Stimulated activated naive B cell treated with anti-CD40 and anti-IgM and Interleukin-4, amounts not matched to agents 10 μg/mL and 1 μg/mL and 100 μg/mL, for 72 hours (primary cell): Measurements from ENCODE around the gene TRIM56.
A peak's percentile ranks its signal among the peaks of the same experiment; 100 is the strongest.
"Not testable (repeated sequence)": the region's sequence is repeated elsewhere in the genome, so short reads cannot be mapped to it uniquely, and the experiment has no call there.

ENCODE experiments used
- ATAC-seq, 2 donors: fragments of 150-1000 bp; cut with Tn5 transposase; replicated peaks; 2 replicates each; pipeline ENCODE4 v1.10.0; 2021; ENCODE audit warnings: moderate library complexity in 1 of 2
- DNase-seq: peaks from one replicate; pipeline ENCODE4 v3.0.0; 2021
- H3K27ac Mint-ChIP-seq: one replicate; pipeline ENCODE4 v1.8.0; 2022; ENCODE audit warnings: mild to moderate bottlenecking, mixed read lengths
- H3K27me3 Mint-ChIP-seq, 2 donors: one replicate each; pipeline ENCODE4 v1.8.0; 2022; ENCODE audit warnings: mixed read lengths in 2 of 2
- H3K36me3 Mint-ChIP-seq, 2 donors: one replicate each; pipeline ENCODE4 v1.8.0; 2022; ENCODE audit warnings: mixed read lengths in 2 of 2, mild to moderate bottlenecking in 1 of 2
- H3K4me1 Mint-ChIP-seq, 2 donors: one replicate each; pipeline ENCODE4 v1.8.0; 2022; ENCODE audit warnings: mixed read lengths in 2 of 2, mild to moderate bottlenecking in 1 of 2
- H3K4me3 Mint-ChIP-seq, 2 donors: one replicate each; pipeline ENCODE4 v1.8.0; 2022; ENCODE audit warnings: mild to moderate bottlenecking in 2 of 2, mixed read lengths in 2 of 2, moderate library complexity in 1 of 2
- H3K9me3 Mint-ChIP-seq, 2 donors: one replicate each; pipeline ENCODE4 v1.8.0; 2022; ENCODE audit warnings: mixed read lengths in 2 of 2, mild to moderate bottlenecking in 1 of 2

The TRIM56 gene

DNA sequence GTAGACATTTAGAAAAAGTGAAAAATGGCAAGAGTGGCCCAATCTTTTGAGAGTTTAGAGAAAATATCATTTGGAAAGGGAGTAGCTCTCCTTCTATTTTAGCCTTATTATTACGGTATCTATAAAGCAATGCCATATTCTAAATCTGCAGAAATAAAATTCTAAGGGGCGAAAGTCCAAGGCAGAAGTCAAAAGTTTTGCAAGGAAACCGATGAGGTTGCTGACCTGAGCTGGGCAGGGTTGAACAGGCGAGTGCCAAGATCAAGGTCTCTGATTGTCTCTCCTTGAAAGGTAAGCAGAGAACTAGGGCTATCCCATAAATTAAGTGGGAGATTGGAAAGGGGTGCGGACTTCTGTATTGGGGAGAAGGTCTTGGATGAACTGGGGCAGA is 11.7 kb downstream of the TRIM56 start:
- Mint-ChIP-seq H3K27ac (no peak overlapping the region), H3K36me3 (peaks cover 6 to 22% of the 10 kb centered on the region in 2 donors), H3K4me1 (peaks cover 17 to 36% of the 10 kb centered on the region in 2 donors), H3K9me3 (no peaks in the 10 kb centered on the region), H3K27me3 (peaks cover 12 to 16% of the 10 kb centered on the region in 2 donors), H3K4me3 (no peak overlapping the region)
- DNase-seq: no peak
- ATAC-seq: no peak

DNA sequence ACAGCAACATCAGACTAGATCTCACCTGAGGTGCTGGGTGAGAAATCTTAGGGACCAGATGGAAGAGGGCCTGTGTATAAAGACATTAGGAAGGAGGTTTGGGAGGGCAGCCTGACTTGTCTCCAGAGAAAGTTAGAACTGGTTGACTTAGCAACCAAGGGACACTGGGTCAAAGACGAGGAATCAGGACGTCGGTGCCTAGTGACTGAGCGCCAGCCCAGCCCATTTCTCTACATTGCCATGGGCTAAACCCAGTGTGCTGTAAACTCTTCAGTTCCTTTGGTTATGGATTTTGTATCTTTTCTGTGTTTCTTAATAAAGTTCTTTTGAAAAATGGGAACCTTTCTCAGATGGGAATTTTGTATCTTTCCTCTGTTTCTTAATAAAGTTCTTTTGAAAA is 12.3 kb downstream of the TRIM56 start:
- H3K27ac Mint-ChIP-seq: no peak overlapping the region

DNA sequence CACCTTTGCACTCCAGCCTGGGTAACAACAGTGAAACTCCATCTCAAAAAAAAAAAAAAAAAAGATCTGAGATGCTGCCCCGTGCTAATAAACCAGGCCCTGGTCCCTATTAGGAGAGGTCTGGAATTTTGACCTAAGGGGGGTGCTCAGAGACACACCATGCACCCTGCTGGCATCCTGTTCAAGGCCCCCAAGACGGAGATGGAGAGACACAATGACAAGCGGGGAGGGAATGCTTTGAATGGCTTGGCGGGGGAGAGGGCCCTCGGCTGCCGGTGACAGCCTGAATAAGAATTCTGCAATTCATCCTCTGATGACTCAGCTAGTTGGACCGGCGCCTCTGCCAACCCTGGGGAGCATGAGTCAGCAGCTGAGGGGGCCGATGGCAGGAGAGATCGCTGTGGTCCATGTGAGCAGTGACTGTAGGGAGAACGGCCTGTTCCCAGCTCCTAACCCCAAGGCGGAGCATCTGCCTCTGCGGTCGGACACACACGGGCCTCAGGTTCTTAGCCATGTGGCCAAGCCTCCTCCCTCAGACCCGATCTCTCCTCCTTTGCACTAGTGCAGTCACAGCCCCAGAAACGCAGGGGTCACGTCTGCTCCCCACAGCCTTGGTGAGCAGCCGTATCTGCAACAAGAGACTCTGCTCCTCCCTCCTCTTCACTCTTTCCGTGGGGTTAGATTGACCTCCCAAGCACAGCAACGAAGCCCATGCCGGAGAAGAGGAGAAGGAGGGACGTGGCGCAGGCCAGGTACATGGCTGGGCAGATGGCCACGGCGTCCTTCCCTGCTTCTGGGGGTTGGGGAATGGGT is 14.9 kb downstream of the TRIM56 start:
- peak; percentile 66 to 78 for ATAC-seq
- Mint-ChIP-seq H3K27ac (no peak overlapping the region), H3K4me1 (peaks cover 16 to 23% of the 10 kb centered on the region in 2 donors), H3K27me3 (peaks cover 31 to 46% of the 10 kb centered on the region in 2 donors), H3K36me3 (peaks cover 0 to 4% of the 10 kb centered on the region in 2 donors), H3K4me3 (peak overlapping the region; percentile 14 to 41), H3K9me3 (no peaks in the 10 kb centered on the region)
- DNase-seq: peak; percentile 24

More for the DNA sequence above, 12.3 kb downstream of the TRIM56 start:
- no peak for ATAC-seq
- DNase-seq: no peak
- Mint-ChIP-seq H3K9me3 (no peaks in the 10 kb centered on the region), H3K36me3 (peaks cover 2 to 19% of the 10 kb centered on the region in 2 donors), H3K4me3 (no peak overlapping the region), H3K27me3 (peaks cover 14 to 21% of the 10 kb centered on the region in 2 donors), H3K4me1 (peaks cover 17 to 36% of the 10 kb centered on the region in 2 donors)

DNA sequence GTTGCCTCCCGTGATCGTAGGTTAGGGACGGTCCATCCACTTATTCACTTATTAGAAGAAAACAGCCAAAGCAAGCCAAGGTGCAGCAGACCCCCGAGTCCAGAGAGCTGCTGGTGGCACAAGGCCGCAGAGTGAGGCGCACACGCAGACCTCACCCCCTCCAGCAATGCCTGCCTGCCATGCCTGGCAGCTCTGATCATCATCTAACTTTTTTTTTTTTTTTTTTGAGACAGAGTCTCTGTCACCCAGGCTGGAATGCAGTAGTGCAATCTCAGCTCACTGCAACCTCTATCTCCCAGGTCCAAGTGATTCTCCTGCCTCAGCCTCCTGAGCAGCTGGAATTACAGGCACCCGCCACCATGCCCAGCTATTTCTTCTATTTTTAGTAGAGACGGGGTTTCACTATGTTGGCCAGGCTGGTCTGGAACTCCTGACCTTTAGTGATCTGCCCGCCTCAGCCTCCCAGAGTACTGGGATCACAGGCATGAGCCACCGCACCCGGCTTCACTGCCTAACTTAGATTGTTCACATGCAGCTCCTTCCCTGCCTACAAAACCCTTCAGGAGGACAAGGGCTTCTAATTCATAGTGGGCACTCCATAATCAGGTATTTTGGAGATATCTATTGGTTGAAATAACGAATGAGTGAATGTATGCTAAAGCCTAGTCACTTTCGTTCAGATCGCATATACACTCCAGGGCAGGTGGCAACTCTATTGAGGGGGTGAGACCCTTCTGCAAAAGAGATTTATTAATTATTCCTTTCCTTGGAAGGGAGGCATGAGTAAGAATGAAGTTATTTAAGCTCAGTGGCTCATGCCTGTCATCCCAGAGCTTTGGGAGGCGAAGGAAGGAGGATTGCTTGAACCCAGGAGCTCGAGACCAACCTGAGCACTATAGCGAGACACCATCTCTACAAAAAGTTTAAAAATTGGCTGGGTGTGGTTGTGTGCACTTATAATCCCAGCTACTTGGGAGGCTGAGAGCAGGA is 15.9 kb downstream of the TRIM56 start:
- H3K27ac Mint-ChIP-seq: no peak overlapping the region
- H3K36me3 Mint-ChIP-seq: no peaks in the 10 kb centered on the region
- DNase-seq (no peak), ATAC-seq (no peak)
- H3K27me3 Mint-ChIP-seq: peaks cover 31 to 47% of the 10 kb centered on the region in 2 donors
- H3K4me3 Mint-ChIP-seq: no peak overlapping the region
- no peaks in the 10 kb centered on the region for H3K9me3 Mint-ChIP-seq
- H3K4me1 Mint-ChIP-seq: peaks cover 13 to 17% of the 10 kb centered on the region in 2 donors

DNA sequence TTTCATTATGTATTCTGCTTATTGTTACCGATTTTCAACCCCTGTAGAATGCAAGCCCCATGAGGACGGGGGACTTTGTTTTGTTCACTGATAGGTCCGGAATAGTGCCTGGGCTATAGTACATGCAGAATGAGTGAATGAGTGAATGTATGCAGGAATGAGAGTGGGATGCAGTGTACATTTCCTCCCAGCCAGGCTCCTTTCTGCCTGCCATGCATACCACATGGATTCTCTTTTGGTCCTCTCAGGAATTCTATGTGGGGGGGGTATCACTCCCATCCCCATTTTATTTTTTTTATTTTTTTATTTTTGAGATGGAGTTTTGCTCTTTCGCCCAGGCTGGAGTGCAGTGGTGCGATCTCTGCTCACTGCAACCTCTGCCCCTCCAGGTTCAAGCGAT is 16.7 kb downstream of the TRIM56 start:
- peaks cover 11 to 17% of the 10 kb centered on the region in 2 donors for H3K4me1 Mint-ChIP-seq
- no peak overlapping the region for H3K4me3 Mint-ChIP-seq
- no peak overlapping the region for H3K27ac Mint-ChIP-seq
- H3K27me3 Mint-ChIP-seq: peaks cover 31 to 47% of the 10 kb centered on the region in 2 donors
- H3K9me3 Mint-ChIP-seq: no peaks in the 10 kb centered on the region
- H3K36me3 Mint-ChIP-seq: no peaks in the 10 kb centered on the region
- no peak for DNase-seq
- no peak for ATAC-seq

DNA sequence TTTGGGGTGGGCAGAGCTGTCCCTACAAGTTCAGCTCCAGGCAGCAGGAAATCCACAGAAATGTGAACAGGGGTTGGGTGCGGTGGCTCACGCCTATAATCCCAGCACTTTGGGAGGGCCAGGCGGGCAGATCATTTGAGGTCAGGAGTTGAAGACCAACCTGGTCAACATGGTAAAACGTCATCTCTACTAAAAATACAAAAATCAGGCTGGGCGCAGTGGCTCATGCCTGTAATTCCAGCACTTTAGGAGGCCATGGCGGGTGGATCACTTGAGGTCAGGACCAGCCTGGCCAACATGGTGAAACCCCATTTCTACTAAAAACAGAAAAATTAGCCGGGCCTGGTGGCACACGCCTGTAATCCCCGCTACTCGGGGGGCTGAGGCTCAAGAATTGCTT is 18.4 kb downstream of the TRIM56 start:
- not testable (repeated sequence) for DNase-seq, H3K4me3 Mint-ChIP-seq, ATAC-seq, H3K36me3 Mint-ChIP-seq, H3K27ac Mint-ChIP-seq, H3K9me3 Mint-ChIP-seq
- Mint-ChIP-seq H3K27me3 (peaks cover 37 to 47% of the 10 kb centered on the region in 2 donors), H3K4me1 (peaks cover 17 to 27% of the 10 kb centered on the region in 2 donors)

DNA sequence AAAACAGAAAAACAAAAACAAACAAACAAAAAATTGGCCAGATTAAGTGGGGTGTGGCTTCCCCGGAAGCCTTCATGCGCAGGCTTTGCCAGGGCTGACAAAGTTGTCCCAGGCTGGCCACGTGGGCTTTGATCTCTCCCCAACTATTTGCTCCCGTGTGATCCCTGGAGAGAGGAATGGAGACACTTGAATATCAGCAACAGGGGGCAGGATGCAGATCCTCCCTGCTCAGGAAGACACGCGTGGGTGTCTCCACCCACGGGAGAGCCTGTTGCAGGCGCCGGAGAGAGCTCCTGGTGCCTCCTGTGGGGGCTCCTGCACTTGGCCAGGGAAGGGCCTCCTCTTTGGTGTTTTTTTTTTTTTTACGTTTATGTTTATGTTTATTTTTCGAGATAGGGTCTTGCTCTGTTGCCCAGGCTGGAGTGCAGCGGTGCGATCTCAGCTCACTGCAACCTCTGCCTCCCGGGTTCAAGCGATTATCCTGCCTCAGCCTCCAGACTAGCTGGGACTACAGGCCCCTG is 19.0 kb downstream of the TRIM56 start:
- Mint-ChIP-seq H3K9me3 (no peaks in the 10 kb centered on the region), H3K36me3 (no peaks in the 10 kb centered on the region), H3K4me1 (peaks cover 18 to 26% of the 10 kb centered on the region in 2 donors), H3K4me3 (no peak overlapping the region), H3K27me3 (peaks cover 37 to 47% of the 10 kb centered on the region in 2 donors), H3K27ac (no peak overlapping the region)
- DNase-seq (no peak), ATAC-seq (no peak)

DNA sequence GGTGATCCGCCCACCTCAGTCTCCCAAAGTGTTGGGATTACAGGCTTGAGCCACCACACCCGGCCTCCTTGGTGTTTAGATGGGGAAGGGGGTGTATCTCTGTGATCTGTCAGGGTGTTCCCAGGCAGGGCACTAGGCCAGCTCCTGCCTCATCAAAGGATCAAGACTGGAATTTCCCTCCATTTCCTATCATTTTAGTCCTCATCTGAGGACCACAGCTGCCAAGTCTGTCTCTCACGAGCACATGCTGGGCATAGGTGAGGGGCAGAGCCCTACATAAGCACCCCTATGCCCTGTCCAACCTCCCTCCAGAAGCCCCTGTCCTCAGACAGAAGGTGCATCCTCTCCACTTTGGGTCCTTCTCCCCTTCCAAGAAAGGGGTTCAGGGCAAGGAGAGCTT is 19.5 kb downstream of the TRIM56 start:
- ATAC-seq (no peak), DNase-seq (no peak)
- Mint-ChIP-seq H3K27ac (no peak overlapping the region), H3K4me3 (no peak overlapping the region), H3K9me3 (no peaks in the 10 kb centered on the region), H3K27me3 (peaks cover 36 to 47% of the 10 kb centered on the region in 2 donors), H3K4me1 (peaks cover 14 to 21% of the 10 kb centered on the region in 2 donors), H3K36me3 (no peaks in the 10 kb centered on the region)

DNA sequence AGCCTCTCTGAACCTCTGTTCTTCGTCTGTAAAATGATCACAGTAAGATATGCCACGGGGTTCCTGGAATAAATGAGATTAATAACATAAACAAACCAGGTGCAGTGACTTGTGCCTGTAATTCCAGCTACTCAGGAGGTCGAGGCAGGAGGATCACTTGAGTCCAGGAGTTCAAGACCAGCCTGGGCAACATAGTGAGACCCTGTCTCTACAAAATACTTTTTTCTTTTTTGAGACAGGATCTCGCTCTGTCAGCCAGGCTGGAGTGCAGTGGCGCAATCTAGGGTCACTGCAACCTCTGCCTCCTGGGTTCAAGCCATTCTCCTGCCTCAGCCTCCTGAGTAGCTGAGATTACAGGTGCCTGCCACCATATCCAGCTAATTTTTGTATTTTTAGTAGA is 20.0 kb downstream of the TRIM56 start:
- H3K36me3 Mint-ChIP-seq, H3K27ac Mint-ChIP-seq, H3K4me3 Mint-ChIP-seq, DNase-seq, ATAC-seq, H3K9me3 Mint-ChIP-seq: not testable (repeated sequence)
- H3K27me3 Mint-ChIP-seq: peaks cover 32 to 47% of the 10 kb centered on the region in 2 donors
- H3K4me1 Mint-ChIP-seq: peaks cover 11 to 16% of the 10 kb centered on the region in 2 donors

DNA sequence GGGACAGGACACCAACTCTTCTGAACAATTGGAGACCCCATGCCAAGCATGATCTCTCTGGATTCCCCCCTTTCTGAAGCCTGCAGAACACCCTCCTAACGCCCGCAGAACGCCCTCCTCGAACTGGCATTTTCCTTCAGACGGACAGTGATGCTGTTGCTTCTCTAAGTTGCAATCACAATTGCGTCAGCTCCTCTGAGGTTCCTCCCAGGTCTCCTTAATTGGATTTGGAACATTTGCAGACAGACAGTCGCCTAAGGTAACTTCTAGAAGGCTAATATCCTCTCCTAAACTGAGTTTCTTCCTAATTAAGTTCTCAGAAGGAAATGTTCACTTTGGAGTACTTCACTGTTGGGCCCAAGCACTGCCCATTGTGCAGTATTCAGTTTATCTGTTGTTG is 21.1 kb downstream of the TRIM56 start:
- Mint-ChIP-seq H3K9me3 (no peaks in the 10 kb centered on the region), H3K27ac (no peak overlapping the region), H3K36me3 (no peaks in the 10 kb centered on the region), H3K4me3 (no peak overlapping the region), H3K4me1 (peaks cover 7 to 11% of the 10 kb centered on the region in 2 donors), H3K27me3 (peaks cover 29 to 37% of the 10 kb centered on the region in 2 donors)
- DNase-seq: no peak
- no peak for ATAC-seq

DNA sequence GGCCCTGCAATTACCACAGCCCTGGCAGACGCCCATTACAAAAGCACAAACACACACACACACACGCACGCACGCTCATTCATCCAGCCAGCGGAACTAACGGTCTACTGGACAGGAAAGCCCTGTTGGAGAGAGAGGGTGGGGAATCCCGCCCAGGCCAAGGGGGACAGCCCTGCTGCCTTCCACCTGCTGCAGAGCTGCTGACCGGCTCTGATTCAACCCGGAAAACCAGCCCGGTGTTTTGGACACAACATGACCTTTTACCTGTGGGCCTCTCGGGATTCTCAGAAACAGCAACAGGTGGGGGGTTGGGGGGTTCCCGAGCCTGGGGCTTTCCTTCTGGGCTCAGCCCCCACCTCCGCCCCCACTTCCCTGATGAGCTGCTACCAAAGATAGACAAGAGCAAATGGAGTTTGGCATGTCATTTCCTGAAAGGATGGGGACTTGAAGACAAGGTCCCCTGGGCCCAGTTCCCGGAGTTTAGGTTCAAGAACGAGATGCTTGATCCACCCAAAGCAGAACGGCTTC is 23.1 kb downstream of the TRIM56 start:
- Mint-ChIP-seq H3K4me1 (peaks cover 7 to 11% of the 10 kb centered on the region in 2 donors), H3K27ac (peak overlapping the region; percentile 51), H3K36me3 (no peaks in the 10 kb centered on the region), H3K9me3 (no peaks in the 10 kb centered on the region), H3K27me3 (peaks cover 14 to 19% of the 10 kb centered on the region in 2 donors), H3K4me3 (no peak overlapping the region)
- DNase-seq (peak; percentile 31), ATAC-seq (peak; percentile 53 to 71)

DNA sequence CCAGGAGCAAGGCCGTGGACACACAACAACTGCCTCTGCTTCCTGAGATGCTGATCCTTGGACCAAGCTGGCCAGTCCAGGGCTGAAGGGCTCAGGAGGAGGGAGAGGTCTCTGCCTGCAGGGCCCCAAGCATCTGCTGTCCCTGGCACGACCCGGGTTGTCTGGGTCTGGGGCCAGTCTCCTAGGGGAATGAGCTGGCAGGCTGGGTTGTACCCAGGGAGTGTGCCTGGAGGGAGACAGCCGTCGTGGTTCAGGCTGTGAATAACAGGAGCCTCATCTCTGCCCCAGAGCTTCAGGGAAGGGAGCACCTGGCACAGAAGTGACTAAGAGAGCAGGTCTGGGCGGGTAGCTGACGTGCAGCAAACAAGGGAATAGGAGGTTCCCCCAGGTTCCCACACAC is 23.7 kb downstream of the TRIM56 start:
- Mint-ChIP-seq H3K27me3 (peaks cover 11 to 13% of the 10 kb centered on the region in 2 donors), H3K9me3 (no peaks in the 10 kb centered on the region), H3K36me3 (no peaks in the 10 kb centered on the region), H3K4me1 (peaks cover 7 to 11% of the 10 kb centered on the region in 2 donors), H3K4me3 (no peak overlapping the region), H3K27ac (peak overlapping the region; percentile 20)
- ATAC-seq (peak; percentile 23 to 41), DNase-seq (no peak)

DNA sequence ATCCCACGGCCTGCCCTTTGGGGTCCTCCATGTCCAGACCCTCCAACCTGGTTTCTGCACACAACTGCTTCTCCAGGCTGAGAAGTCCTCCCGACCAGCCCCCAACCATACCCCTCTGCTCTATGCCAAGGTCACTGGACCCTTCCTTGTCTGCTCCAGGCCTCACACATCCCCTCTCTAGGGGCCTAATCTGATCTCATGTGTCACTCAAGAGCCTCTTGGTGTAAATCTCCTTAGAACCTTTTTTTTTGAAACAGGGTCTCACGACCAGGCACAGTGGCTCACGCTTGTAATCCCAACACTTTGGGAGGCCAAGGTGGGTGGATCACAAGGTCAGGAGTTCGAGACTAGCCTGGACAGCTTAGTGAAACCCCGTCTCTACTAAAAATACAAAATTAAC is 24.1 kb downstream of the TRIM56 start:
- ATAC-seq (no peak), DNase-seq (no peak)
- Mint-ChIP-seq H3K27ac (no peak overlapping the region), H3K9me3 (no peaks in the 10 kb centered on the region), H3K36me3 (no peaks in the 10 kb centered on the region), H3K4me3 (no peak overlapping the region), H3K27me3 (peaks cover 10 to 11% of the 10 kb centered on the region in 2 donors), H3K4me1 (peaks cover 7 to 11% of the 10 kb centered on the region in 2 donors)

DNA sequence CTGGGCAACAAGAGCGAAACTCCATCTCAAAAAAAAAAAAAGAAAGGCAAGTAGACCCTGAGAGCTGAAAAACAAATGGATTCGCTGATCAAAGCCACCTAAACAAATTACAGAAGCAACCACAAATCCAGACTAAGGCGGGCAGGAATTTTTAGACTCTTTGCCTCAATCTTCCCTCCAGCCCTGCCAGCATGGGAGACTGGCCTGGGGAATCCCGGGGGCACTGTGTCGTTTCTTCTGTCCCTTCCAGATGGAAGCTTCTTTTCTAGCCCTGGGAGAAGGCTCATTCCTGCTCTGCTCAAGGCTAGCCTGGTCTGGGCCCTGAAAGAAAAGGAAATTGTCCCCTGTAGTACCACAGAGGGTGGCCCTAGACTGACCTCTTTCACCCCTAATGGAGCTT is 26.0 kb downstream of the TRIM56 start:
- Mint-ChIP-seq H3K36me3 (no peaks in the 10 kb centered on the region), H3K4me1 (peaks cover 7 to 11% of the 10 kb centered on the region in 2 donors), H3K9me3 (no peaks in the 10 kb centered on the region), H3K27ac (no peak overlapping the region), H3K4me3 (no peak overlapping the region), H3K27me3 (peaks cover 5 to 6% of the 10 kb centered on the region in 2 donors)
- ATAC-seq (no peak), DNase-seq (no peak)
